Superior temporal gyrus (tissue), 1 donor: ENCODE results near the gene GLIPR2.
"Not testable (repeated sequence)": the region's sequence is repeated elsewhere in the genome, so short reads cannot be mapped to it uniquely, and the experiment has no call there.

Source experiments
- DNase-seq: peaks from one replicate; pipeline ENCODE4 v3.0.0-alpha.2; 2016; ENCODE audit errors: extremely low spot score

The GLIPR2 gene, protein sequence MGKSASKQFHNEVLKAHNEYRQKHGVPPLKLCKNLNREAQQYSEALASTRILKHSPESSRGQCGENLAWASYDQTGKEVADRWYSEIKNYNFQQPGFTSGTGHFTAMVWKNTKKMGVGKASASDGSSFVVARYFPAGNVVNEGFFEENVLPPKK

DNA sequence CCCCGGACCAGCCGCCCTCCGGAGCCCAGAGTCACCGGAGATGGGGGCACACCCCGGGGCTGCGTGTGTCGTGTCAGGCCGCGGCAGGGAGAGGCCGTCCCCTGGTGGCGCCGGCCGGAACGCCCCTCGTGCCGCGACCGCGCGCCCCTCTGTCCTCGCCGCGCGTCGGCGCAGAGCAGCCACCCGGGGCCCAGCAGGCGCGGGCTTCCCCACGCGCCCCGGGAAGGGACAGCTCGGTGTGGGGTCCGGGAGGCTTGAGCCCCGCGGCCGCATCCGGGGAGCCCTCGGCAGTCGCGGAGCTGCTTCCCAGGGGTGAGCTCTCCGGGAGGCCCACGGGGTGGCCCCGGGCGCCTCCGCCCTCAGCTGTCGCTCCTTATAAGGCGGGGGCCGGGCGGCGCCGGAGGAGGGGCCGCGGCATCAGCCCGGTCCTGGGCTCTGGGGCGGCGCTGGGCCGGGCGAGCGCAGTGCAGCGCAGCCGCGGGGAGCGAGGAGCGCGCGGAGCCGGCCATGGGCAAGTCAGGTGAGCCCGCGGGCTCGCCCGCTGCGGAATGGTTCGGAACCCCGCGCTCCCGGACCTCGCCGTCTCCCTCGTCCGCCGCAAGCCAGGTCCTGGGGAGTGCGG lies at the start of gene GLIPR2:
Gene GLIPR2, plus strand, starts transcription at position 462 of the 622 bp plus-strand sequence. Its CDS starts 46 bp downstream, at position 508.
- DNase-seq = peak; percentile 73

DNA sequence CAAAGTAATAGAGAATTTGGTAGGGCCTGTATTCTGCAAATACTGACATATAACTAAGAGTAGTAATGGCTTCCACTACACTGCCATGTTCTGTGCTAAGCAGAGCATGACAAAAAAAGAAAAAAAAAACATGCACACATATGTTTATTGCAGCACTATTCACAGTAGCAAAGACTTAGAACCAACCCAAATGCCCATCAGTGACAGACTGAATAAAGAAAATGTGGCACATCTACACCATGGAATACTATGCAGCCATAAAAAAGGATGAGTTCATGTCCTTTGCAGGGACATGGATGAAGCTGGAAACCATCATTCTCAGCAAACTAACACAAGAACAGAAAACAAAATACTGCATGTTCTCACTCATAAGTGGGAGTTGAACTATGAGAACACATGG lies 49.5 kb upstream of the GLIPR2 start:
- not testable (repeated sequence) for DNase-seq

DNA sequence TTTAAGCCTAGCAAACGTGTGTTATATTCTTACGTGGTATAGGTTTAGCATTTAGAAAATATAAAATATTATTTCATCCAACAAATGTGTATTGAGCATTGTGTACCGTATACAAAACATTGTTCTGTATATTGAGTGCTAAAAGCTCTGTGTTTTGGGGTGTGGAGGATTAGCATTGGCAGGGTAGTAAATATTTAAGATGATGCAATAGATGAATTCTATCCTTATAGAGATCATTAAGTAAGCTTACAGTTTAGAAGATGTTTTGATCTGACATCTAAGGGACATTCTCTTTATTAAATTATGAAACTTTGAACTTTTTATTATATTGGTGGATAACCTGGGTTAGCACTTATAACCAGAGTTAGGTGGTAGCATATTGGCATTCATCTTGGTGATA lies 48.5 kb upstream of the GLIPR2 start:
- no peak for DNase-seq

DNA sequence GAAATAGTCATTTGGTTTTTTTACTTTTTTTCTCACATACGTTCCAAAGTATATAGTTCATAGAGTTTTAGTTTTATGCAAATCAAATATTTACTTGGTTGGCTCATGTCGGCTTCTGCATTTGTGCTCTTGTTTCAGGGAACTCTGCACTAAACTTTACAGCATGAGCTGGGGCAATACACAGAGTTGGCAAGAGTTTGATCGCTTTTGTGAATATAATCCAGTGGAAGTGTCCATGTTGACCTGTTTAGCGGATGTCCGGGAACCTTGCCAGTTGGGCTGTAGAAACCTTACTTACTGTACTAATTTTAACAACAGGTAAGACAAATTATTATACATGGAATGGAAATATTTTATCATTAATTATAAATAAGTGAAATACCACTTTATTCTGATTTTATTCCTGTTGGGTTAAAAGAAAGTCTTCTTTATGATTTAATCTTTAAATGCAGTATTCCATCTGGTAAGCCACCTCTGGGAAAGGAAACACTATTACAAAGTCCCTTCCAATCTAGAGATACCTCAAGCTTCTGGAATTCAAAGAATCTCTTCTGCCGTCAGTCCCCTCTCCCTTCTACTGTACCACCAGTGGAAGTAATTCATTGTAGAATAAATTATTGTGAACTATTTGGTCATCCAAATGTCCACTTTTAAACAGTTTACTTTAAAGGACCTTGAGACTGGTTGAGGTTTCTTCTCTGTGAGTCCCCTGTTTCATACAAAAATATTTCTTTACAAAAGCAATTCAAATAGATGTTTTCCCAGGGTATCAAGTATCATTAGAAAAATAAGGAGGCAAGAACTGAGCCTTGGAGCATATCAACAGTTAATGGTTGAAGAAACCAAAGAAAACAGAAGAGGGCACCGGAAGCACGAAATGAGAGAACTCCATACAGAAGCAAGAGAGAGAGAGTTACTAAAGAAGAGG lies 45.2 kb upstream of the GLIPR2 start:
- DNase-seq = no peak

DNA sequence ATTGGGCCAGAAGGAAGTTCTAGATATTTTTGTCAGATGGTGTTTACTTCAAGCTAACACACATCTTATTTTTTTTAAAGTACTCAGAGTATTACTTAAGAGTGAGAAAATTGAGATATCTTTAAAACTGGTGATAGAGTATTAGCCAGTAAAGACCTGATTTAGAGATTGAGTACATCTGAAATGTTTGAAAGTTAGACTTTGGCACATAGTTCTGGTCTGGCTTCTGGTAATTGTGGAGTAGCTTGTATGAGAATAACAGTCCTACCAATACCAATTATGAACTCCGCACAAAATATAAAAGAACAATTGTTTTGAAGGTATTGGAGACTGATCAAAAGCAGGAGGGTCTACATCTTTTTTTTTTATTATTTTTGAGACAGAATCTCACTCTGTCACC lies 44.5 kb upstream of the GLIPR2 start:
- DNase-seq = no peak

DNA sequence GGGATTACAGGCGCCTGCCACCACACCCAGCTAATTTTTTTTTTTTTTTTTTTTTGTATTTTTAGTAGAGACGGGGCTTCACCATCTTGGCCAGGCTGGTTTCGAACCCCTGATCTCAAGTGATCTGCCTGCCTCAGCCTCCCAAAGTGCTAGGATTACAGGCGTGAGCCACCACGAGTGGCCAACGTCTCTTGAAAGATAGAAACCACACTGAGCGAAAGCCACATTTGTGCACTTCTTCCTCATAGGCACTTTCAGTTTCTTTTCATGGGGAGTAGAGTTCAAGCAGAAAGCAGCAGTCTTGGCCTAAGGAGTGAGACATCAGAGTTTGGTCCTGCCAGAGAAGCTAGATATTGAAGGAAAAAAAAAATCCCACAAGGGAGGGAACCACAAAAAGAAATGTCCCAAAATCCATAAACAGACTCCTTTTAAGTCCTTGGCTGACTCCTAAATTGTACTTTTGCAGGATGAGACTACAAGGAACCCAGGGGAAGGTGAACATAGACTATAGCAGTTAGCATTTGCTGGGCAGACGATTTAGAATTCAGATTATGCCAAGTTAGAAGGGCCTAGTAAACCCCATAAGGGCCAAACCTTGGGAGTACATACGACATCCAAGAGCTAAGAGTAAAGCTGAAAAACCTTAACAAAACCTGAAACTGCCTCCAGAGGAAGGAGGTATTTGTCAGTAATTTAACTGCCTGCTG lies 43.9 kb upstream of the GLIPR2 start:
- no peak for DNase-seq

DNA sequence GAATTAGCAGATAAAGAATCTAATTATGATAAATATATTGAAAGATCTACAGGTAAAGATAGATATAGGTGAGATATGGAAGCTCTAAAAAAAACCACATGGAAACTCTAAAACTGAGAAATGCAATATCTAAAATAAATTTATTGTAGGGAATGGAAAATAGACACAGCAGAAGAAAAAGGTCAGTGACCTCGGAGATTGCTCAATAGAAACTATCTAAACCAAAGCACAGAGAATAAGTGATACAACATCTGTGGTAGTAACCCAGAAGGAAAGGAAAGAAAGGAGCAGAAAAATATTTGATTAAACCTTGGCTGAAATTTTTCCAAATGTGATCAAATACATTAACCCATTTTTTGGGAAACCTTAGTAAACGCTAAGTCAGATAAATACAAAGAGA lies 43.1 kb upstream of the GLIPR2 start:
- DNase-seq = no peak

DNA sequence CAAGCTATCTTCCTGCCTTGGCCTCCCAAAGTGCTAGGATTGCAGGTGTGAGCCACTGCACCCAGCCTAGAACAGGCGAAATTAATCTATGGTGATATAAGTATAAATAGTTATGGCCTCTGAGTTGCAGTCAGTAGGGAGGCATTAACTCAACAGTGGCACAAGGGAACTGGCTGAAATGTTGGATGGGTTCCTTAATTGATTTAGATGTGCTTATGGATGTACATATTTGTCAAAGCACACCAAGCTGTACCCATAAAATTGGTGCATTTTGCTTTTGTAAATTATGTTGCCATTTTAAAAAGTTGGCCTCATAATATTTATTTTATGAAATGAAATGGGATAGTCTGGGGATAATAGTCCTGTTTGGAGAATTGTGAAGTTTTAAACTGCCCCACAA lies 36.8 kb upstream of the GLIPR2 start:
- DNase-seq = no peak

DNA sequence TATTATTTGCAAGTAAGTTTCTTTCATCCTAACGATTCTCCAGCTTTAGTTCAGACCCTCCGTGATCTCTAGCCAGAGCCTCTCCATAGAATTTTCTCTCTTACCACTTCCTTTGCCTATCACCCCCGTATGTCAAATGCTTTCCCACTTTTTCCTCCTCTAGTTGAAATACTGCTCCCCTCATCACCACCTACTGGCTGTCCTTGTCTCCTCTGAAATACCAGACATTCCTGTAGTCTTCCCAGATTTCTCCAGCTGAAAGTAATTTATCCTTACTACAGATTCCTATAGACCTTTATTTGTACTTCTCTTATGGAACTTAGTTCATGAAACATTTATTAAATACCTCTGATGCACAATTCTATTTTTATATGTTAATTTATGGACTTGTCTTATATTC lies 36.0 kb upstream of the GLIPR2 start:
- DNase-seq = no peak

DNA sequence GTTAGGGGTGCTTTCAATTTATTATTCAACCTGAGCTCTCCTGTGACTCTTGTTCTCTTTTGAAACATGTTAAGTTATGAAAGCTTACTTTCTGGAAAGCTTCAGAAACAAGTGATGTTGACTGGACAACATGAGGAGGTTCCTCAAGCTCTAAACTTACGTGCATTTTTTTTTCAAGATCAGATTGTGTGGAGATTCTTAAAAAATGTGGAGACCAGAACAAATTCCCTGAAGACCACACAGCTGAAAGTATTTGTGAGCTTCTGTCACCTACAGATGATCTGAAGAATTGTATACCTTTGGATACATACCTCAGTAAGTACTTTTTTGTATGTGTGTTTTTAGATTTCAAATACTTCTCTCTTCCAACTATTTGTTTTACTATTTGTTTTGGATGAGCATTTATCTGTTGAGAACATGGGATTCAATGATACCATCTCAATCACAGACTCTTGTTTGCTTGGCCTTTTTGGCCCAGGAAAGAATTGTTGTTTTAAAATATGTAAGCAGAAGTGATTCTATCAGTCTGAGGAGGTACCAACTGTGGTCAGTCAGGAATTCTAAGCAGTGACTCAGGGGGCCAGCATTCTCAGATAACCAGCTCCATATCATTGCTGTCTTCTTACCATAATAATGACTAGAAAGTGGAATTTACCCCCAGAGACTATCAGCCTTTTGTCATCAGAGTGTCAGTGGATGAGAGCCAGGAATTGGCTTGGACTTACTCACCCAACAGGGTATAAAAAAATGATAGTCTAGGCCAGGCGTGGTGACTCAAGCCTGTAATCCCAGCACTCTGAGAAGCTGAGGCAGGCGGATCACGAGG lies 34.4 kb upstream of the GLIPR2 start:
- no peak for DNase-seq

DNA sequence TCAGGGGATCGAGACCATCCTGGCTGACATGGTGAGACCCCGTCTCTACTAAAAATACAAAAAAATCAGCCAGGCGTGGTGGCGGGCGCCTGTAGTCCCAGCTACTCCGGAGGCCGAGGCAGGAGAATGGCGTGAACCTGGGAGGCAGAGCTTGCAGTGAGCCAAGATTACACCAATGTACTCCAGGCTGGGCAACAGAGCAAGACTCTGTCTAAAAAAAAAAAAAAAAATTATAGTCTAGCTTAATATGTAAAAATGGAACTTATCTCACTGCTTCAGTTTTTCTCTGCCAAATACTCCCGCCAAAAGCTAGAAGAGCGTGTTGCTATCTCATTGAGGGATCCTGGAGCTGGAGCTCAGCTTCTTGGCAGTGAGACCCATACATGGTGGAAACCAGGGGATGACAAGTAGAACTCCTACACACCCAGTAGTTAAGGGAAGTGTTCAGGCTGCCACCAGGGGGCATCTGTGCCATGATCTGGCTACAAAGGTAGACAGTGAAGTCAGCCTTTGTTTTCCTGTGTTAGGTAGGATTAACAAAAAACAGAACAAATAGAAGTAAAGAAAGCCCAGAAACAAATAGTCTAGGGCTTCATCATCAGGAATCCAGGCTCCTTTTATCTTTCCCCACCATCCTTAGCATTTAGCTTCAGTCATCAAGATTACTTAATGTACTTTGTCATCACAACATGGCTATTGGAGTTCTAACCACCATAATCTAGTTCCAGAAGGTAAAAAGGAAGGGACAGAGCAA lies 33.6 kb upstream of the GLIPR2 start:
- peak; percentile 91 for DNase-seq

DNA sequence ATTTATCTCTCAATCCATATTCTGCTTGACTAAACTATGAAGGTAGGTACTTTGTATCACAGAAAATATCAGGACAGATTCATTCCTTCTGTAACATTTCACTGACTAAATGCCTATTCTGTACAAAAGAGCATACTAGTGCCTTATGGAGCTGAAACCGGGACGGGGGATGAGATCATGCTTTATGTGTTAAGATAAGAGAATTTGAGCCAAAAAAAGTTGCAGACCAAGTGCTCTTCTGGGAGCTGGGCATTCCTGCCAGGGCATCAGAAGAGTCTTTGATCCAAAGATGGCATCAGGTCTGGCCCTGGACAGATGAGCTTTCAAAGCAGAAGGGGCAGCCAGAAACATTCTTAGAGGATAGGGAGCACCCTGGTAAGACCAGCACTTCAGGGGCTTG lies 27.5 kb upstream of the GLIPR2 start:
- DNase-seq = no peak

DNA sequence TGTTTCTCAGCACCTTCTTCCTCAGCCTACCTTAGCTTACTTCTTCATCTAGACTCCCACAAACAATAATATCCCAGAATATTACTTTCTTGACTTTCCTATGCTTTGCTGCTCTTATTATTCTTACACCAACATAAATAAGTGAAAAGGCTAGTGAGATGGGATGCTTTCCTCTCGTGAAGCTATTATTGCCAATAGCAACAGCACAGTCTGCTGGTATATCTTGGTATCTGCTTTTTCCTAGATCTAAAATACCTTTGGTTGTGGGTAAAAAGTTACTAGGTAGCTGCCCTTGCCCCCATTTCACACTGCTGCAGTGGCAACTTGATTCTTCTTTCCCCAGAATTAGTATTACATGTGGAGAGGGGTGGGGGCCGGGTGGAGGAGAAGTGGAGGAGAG lies 26.1 kb upstream of the GLIPR2 start:
- DNase-seq = no peak

DNA sequence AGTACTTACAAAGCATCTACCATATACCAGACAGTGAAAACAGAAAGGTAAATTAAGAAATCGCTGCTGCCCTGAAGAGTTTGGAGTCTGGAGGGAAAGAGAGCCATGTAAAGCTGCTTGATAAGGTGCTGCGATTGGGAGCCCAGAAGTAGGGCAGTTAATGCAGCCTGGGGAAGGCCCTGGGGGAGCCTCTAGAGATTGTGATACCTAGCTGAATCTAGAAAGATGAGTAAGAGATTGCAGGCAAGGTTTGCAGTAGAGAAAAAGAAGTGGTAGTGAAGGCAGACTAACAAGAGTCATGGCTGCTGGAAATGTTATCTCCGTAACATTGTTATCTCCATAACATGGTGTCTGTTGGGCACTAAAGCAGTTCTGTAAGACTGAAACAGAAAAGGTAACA lies 24.0 kb upstream of the GLIPR2 start:
- no peak for DNase-seq

DNA sequence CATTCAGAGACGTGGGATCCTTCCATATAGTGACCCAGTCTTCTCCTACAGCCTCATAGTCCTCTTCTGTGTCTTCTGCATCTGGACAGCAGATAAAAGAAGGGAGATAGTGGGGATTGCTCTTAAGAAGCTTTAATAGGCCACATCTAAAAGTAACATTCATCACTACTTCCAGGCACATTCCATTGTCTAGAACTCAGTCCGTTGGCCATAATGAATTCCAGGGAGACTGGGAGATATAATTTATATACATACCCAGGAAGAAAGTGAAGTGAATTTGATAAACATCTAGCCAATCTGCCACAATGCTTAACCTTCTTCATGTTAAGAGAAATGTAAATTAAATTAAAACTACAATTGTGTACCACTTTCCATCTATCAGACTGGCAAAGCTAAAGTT lies 22.5 kb upstream of the GLIPR2 start:
- DNase-seq = no peak

DNA sequence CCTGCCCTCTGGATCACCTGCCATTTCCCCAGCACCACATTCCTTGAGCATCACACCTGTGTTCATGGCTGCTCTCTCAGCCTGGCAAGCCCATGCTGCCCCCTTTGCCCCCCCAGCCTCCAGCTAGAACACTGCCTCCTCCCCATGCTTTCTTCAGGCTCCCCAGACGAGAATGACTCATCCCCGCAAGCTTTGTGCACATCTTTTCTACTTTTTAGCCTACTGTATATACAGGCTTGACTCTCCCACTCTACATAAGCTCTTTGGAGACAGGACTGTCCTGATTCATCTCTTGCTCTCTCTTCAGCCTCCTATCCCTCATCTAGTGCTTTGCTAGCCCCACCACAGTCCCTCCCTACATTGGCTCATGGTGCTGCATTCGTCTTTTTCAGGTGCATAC lies 19.9 kb upstream of the GLIPR2 start:
- no peak for DNase-seq

DNA sequence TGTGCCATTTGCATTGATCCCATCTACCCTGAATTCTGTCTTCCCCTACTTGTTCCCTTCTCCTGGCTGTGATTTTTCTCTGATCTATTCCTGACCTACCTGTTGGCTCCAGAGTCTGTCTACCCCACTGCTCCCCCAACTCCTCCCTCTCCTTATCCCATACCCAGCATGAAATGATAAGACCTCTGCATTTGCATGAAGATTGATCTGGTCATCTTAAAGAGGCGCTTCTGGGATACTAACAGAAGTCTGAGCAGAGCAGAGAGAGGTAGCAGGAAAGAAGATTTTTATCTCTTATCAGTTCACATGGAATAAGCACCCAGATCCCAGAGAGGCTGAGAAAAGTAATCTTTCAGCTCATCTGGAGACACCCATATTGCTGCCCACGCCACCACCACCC lies 18.3 kb upstream of the GLIPR2 start:
- DNase-seq = no peak

DNA sequence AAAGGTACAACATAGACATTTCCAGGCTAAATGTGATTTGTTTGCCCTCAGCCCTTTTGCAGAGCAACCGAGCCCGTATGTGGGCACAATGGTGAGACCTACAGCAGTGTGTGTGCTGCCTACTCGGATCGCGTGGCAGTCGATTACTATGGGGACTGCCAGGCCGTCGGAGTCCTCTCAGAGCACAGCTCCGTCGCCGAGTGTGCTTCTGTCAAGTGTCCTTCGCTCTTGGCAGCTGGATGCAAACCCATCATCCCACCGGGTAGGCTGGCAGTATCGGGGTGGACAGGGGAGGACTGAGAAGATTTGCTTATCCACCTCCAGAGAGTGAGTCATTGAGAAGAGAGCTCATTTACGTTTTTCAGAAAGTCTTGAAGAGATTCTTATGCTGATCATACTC lies 17.8 kb upstream of the GLIPR2 start:
- DNase-seq = no peak

DNA sequence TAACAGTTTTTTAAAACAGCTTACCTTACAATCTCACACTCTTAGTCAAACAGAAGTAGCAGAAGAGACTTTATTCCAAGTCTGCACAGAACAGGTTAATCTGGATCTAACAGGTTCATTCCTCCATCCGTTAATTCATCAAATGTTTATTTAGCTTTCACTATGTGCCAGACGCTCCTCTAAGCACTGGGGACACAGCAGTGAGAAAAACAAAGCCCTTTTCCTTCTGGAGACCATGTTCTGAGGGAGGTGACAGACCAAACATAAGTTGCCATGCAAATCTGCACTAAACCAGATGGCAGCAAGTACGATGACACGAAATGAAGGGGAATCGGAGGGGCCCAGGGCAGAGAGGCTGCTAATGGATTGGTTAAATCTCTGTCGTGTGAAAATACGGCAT lies 17.1 kb upstream of the GLIPR2 start:
- no peak for DNase-seq

DNA sequence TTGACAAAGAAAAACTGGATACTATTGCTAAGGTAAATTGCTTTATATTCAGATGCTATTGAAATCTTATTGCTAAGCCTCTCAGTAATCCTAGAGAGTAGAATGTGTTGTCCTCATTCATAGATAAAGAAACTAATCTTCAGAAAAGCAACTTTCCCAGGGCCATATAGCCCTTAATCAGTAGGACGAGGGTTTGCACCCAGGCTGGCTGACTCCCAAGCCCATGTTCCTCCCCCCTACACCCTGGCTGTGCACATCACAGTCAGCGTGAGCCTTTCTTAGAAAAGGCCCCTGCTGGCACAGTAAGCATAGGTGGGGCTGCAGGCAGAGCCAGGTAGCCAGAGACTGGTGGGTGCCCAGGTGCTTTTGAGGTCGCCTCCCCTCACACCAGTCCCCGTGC lies 15.8 kb upstream of the GLIPR2 start:
- no peak for DNase-seq

DNA sequence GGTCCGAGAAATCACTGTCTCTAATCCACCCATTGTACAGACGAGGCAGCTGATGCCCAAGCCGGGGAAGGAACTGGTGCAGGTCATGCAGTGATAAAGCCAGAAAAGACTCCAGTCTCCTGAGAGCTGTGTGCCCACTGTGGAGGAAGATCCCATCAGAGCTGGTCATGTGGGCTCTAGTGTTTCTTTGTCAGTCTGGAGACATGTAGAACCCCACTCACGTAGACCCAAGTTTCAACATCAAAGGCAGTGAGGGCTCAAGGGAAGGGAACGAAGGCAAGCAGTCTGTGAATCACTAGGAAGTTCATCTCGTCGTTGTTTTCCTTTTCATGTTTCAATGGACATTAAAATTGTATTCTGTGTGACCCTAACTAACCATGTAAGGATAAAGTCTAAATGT lies 14.6 kb upstream of the GLIPR2 start:
- no peak for DNase-seq
